GM04504 (cell line): Measurements from ENCODE around the gene PRRX1.

Experiments used
- DNase-seq: peaks from one replicate; pipeline ENCODE4 v3.0.0-alpha.2; 2012; ENCODE audit warnings: low read depth

The PRRX1 gene

GRCh38 chr1:170664093-170664827 is at the start of gene PRRX1:
TSS of gene PRRX1 (plus strand) at chr1:170664131. CDS start at chr1:170664219, 88 bp downstream.
- DNase-seq = no peak

GRCh38 chr1:170617591-170618330 is 46.2 kb upstream of the PRRX1 start:
- DNase-seq = no peak

GRCh38 chr1:170618421-170618820 is 45.5 kb upstream of the PRRX1 start:
- DNase-seq = no peak

- peak; percentile 24 for DNase-seq
Measured at GRCh38 chr1:170619241-170620028, 44.5 kb upstream of the PRRX1 start.

GRCh38 chr1:170620164-170620563 is 43.8 kb upstream of the PRRX1 start:
- DNase-seq = peak; percentile 54

GRCh38 chr1:170623171-170623570 is 40.8 kb upstream of the PRRX1 start:
- DNase-seq = peak; percentile 75

- no peak for DNase-seq
Measured at GRCh38 chr1:170624146-170624545, 39.8 kb upstream of the PRRX1 start.

GRCh38 chr1:170630977-170631376 is 33.0 kb upstream of the PRRX1 start:
- no peak for DNase-seq

GRCh38 chr1:170634293-170634692 is 29.6 kb upstream of the PRRX1 start:
- DNase-seq = peak; percentile 23

GRCh38 chr1:170634824-170635410 is 29.0 kb upstream of the PRRX1 start:
- DNase-seq = no peak

- no peak for DNase-seq
Measured at GRCh38 chr1:170640581-170640980, 23.4 kb upstream of the PRRX1 start.

GRCh38 chr1:170657275-170657853 is 6.6 kb upstream of the PRRX1 start:
- no peak for DNase-seq

- peak; percentile 26 for DNase-seq
Measured at GRCh38 chr1:170659399-170660035, 4.4 kb upstream of the PRRX1 start.

GRCh38 chr1:170660281-170660713 is 3.6 kb upstream of the PRRX1 start:
- DNase-seq = no peak

GRCh38 chr1:170660871-170661645 is 2.9 kb upstream of the PRRX1 start:
- no peak for DNase-seq

- peak; percentile 25 for DNase-seq
Measured at GRCh38 chr1:170661646-170662411, 2.1 kb upstream of the PRRX1 start.

- no peak for DNase-seq
Measured at GRCh38 chr1:170662561-170663403, 1.1 kb upstream of the PRRX1 start.

GRCh38 chr1:170663404-170664092 is 383 bp upstream of the PRRX1 start:
- DNase-seq = no peak
